K562 treated with DMSO at 1 percent for 4 hours (cell line): Measurements from ENCODE around the gene ST8SIA4. TPM values are rescaled to one million over a fixed set of nuclear protein-coding genes. Genes with fewer than 3 reads are reported as not detected.

Source experiments
- total RNA-seq: library from RNA; unstranded; fragments of 300-600 nt; gene quantifications from 2 replicates; pipeline ENCODE4 v1.2.3, GENCODE V29; 2022; ENCODE audit not compliant: insufficient read depth

The ST8SIA4 gene
- total RNA-seq: 0.54 TPM in 2 replicates

GRCh38 chr5:100903039-100903887 is at the start of gene ST8SIA4:
ST8SIA4 (minus strand) TSS chr5:100903282; CDS start chr5:100902955, 327 bp downstream.

